Measurements from ENCODE around the gene GRID2.

DNA sequence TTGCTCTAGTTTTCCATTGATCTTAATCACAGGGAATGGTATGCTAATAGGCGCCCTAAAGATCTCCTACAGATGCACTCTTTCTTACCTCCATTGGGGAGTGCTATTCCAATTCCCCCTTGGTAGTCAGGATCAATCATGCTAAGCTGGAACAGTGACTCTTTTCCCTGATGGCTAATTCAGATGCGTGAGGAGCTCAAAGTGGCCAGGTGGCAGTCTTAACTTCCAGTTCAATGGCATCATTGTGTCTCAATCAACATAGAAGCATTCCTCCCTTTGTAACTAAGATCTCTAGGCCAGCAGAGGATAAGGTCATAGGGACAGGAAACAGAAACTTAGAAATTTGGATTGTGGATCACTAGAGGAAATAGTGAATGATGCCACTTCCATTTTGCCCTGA is 216.8 kb downstream of the GRID2 start:
- TF ChIP-seq, protein P1, sequence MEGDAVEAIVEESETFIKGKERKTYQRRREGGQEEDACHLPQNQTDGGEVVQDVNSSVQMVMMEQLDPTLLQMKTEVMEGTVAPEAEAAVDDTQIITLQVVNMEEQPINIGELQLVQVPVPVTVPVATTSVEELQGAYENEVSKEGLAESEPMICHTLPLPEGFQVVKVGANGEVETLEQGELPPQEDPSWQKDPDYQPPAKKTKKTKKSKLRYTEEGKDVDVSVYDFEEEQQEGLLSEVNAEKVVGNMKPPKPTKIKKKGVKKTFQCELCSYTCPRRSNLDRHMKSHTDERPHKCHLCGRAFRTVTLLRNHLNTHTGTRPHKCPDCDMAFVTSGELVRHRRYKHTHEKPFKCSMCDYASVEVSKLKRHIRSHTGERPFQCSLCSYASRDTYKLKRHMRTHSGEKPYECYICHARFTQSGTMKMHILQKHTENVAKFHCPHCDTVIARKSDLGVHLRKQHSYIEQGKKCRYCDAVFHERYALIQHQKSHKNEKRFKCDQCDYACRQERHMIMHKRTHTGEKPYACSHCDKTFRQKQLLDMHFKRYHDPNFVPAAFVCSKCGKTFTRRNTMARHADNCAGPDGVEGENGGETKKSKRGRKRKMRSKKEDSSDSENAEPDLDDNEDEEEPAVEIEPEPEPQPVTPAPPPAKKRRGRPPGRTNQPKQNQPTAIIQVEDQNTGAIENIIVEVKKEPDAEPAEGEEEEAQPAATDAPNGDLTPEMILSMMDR (IDR thresholded peaks at IDR 0.05) = no peak
- TF ChIP-seq EP300 (IDR thresholded peaks at IDR 0.05; ENCODE audit: low read depth) (no peak), POLR2A (IDR thresholded peaks at IDR 0.05) (no peak), POLR2AphosphoS5 (IDR thresholded peaks at IDR 0.05) (no peak)

Data from transverse colon (tissue), 4 donors.